Measurements from ENCODE around the gene ARID2. TPM values are rescaled to one million over a fixed set of nuclear protein-coding genes. Genes with fewer than 3 reads are reported as not detected.

Gene ARID2
- total RNA-seq, 2 donors from 2014 or later: 26.6 to 27.8 TPM

GRCh38 chr12:45893240-45893639 lies 163.7 kb downstream of the ARID2 start:
- DNase-seq (ENCODE audit: low spot score): no peak

GRCh38 chr12:45895961-45896360 lies 166.5 kb downstream of the ARID2 start:
- intact Hi-C loops (cut with DNase I): no loop called here
- no peak for DNase-seq (ENCODE audit: low spot score)

More at GRCh38 chr12:45893240-45893639, 163.7 kb downstream of the ARID2 start:
- intact Hi-C loops (cut with DNase I): no loop called here

GRCh38 chr12:45898094-45898493 lies 168.6 kb downstream of the ARID2 start:
- intact Hi-C loops (cut with DNase I): no loop called here
- DNase-seq (ENCODE audit: low spot score): no peak

- intact Hi-C loops (cut with DNase I): no loop called here
- DNase-seq (ENCODE audit: low spot score): no peak
Observed at GRCh38 chr12:45907955-45908354, 178.4 kb downstream of the ARID2 start.

- DNase-seq (ENCODE audit: low spot score): no peak
- intact Hi-C loops (cut with DNase I): no loop called here
Observed at GRCh38 chr12:45909041-45909713, 179.7 kb downstream of the ARID2 start.

GRCh38 chr12:45912774-45913173 lies 183.3 kb downstream of the ARID2 start:
- no peak for DNase-seq (ENCODE audit: low spot score)
- intact Hi-C loops (cut with DNase I): no loop called here

- no peak for DNase-seq (ENCODE audit: low spot score)
Observed at GRCh38 chr12:45913631-45914030, 184.1 kb downstream of the ARID2 start.

GRCh38 chr12:45914090-45914489 lies 184.6 kb downstream of the ARID2 start:
- no peak for DNase-seq (ENCODE audit: low spot score)
- intact Hi-C loops (cut with DNase I): no loop called here

More at GRCh38 chr12:45913631-45914030, 184.1 kb downstream of the ARID2 start:
- intact Hi-C loops (cut with DNase I): no loop called here

GRCh38 chr12:45915405-45915804 lies 185.9 kb downstream of the ARID2 start:
- intact Hi-C loops (cut with DNase I): no loop called here
- DNase-seq (ENCODE audit: low spot score): no peak

GRCh38 chr12:45918818-45919217 lies 189.3 kb downstream of the ARID2 start:
- DNase-seq (ENCODE audit: low spot score): no peak
- intact Hi-C loops (cut with DNase I): no loop called here

- intact Hi-C loops (cut with DNase I): no loop called here
Observed at GRCh38 chr12:45928309-45928708, 198.8 kb downstream of the ARID2 start.

GRCh38 chr12:45930369-45930768 lies 200.9 kb downstream of the ARID2 start:
- no peak for DNase-seq (ENCODE audit: low spot score)
- intact Hi-C loops (cut with DNase I): no loop called here

More at GRCh38 chr12:45928309-45928708, 198.8 kb downstream of the ARID2 start:
- DNase-seq (ENCODE audit: low spot score): no peak

GRCh38 chr12:45933504-45933903 lies 204.0 kb downstream of the ARID2 start:
- intact Hi-C loops (cut with DNase I): no loop called here
- no peak for DNase-seq (ENCODE audit: low spot score)

GRCh38 chr12:45934956-45935355 lies 205.4 kb downstream of the ARID2 start:
- intact Hi-C loops (cut with DNase I): no loop called here

GRCh38 chr12:45938566-45938965 lies 209.1 kb downstream of the ARID2 start:
- intact Hi-C loops (cut with DNase I): no loop called here
- DNase-seq (ENCODE audit: low spot score): no peak

More at GRCh38 chr12:45934956-45935355, 205.4 kb downstream of the ARID2 start:
- DNase-seq (ENCODE audit: low spot score): no peak

GRCh38 chr12:45939759-45940158 lies 210.3 kb downstream of the ARID2 start:
- no peak for DNase-seq (ENCODE audit: low spot score)
- intact Hi-C loops (cut with DNase I): no loop called here

- DNase-seq (ENCODE audit: low spot score): no peak
- intact Hi-C loops (cut with DNase I): no loop called here
Observed at GRCh38 chr12:45944771-45945170, 215.3 kb downstream of the ARID2 start.

GRCh38 chr12:45946435-45946834 lies 216.9 kb downstream of the ARID2 start:
- no peak for DNase-seq (ENCODE audit: low spot score)
- intact Hi-C loops (cut with DNase I): no loop called here

- intact Hi-C loops (cut with DNase I): no loop called here
- no peak for DNase-seq (ENCODE audit: low spot score)
Observed at GRCh38 chr12:45948546-45948945, 219.0 kb downstream of the ARID2 start.

All from posterior vena cava (tissue), 2 donors.